AG09309 (cell line): Measurements from ENCODE around the gene CEMIP.

ENCODE experiments used
- DNase-seq: peaks from one replicate; pipeline ENCODE4 v3.0.0-alpha.2; 2010; ENCODE audit warnings: low read depth
- H3K4me3 ChIP-seq: 2 replicates; pipeline ENCODE4 v1.5.1; 2011; ENCODE audit warnings: mild to moderate bottlenecking, low read depth, low read length, moderate library complexity; ENCODE audit not compliant: control insufficient read depth
- CTCF ChIP-seq: IDR thresholded peaks from 2 replicates; pipeline ENCODE4 v1.5.1; 2011; ENCODE audit warnings: mild to moderate bottlenecking, low read depth, low read length, inconsistent platforms; ENCODE audit not compliant: insufficient read depth, control insufficient read depth; ENCODE audit errors: missing control alignments

CEMIP gene

GRCh38 chr15:80929225-80929624, 150.1 kb downstream of the CEMIP start:
- DNase-seq, result peak; percentile 68
- H3K4me3 ChIP-seq, result no peak overlapping the region
- no peak for TF ChIP-seq CTCF

GRCh38 chr15:80929689-80930088, 150.5 kb downstream of the CEMIP start:
- TF ChIP-seq CTCF, result no peak
- no peak for DNase-seq

DNA sequence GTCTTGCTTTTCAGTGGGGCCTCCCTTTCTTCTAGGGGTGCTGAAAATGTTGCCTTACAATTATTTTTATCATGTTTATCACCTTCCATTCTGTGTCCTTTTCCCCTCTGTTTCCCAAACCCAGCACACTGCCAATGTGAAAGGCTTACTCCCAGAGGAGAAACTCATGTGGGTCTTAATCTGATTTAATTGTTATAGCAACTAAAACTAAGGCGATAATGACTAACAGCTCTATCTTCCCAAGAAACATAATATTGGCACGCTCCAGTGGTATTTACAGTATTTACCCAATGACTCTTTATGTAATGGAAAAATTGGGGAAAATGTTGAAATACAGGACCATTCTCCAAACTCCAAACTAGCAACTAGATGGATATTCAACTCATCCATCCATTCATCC, 152.0 kb downstream of the CEMIP start:
- TF ChIP-seq CTCF, result no peak
- DNase-seq, result no peak
- no peak overlapping the region for H3K4me3 ChIP-seq

More at GRCh38 chr15:80929689-80930088, 150.5 kb downstream of the CEMIP start:
- no peak overlapping the region for H3K4me3 ChIP-seq

DNA sequence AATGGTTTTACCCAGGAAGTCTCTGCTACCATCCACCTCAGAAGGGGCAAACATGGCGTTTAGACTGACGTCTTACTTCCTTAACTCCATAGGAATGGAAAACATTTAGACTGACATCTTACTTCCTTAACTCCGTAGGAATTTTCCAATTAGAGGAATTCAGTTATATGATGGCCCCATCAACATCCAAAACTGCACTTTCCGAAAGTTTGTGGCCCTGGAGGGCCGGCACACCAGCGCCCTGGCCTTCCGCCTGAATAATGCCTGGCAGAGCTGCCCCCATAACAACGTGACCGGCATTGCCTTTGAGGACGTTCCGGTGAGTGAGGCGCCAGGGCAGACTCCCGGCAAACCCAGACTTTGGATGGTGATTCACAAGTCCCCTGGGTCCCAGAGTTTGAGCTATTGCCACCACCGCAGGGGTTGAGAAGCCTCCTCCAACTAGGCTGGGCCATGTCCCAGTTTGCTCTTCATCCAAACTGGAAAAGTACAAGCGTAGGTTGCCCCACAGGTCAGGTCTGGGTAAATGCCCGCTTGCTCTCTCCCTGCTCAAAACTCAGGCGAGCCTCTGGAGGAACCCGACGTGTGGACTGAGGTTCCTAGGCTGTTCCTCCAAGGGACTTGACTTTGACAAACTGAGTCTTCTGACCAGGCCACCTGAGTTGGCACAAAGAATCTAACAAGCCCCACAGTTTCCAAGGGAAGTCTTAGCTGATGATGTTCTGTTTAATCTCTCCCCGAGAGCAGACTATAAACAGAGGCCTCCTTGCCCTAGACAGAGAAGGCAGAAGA, 152.7 kb downstream of the CEMIP start:
- DNase-seq, result no peak
- H3K4me3 ChIP-seq, result no peak overlapping the region
- TF ChIP-seq CTCF, result no peak

GRCh38 chr15:80932513-80932815, 153.3 kb downstream of the CEMIP start:
- no peak for TF ChIP-seq CTCF
- H3K4me3 ChIP-seq, result no peak overlapping the region
- DNase-seq, result no peak

GRCh38 chr15:80932989-80933388, 153.8 kb downstream of the CEMIP start:
- no peak overlapping the region for H3K4me3 ChIP-seq
- DNase-seq, result no peak
- TF ChIP-seq CTCF, result no peak
